HG03442 (cell line): ENCODE results near the gene SLC9A1.
"Not testable (repeated sequence)": the region's sequence is repeated elsewhere in the genome, so short reads cannot be mapped to it uniquely, and the experiment has no call there.

Source experiments
- ATAC-seq: cut with Tn5 transposase; IDR thresholded peaks from one replicate; pipeline ENCODE4 v1.9.1; 2021; ENCODE audit warnings: mild to moderate bottlenecking, moderate library complexity; ENCODE audit not compliant: unreplicated experiment

The SLC9A1 gene

GRCh38 chr1:27135541-27136235 lies 19.2 kb downstream of the SLC9A1 start:
- no peak for ATAC-seq

- ATAC-seq, result no peak
These were observed 20.9 kb downstream of the SLC9A1 start for GRCh38 chr1:27133991-27134390.

GRCh38 chr1:27133158-27133557 lies 21.8 kb downstream of the SLC9A1 start:
- no peak for ATAC-seq

- no peak for ATAC-seq
These were observed 22.3 kb downstream of the SLC9A1 start for GRCh38 chr1:27132624-27133023.

- no peak for ATAC-seq
These were observed 22.8 kb downstream of the SLC9A1 start for GRCh38 chr1:27132147-27132546.

- ATAC-seq, result no peak
These were observed 24.1 kb downstream of the SLC9A1 start for GRCh38 chr1:27130798-27131197.

- ATAC-seq, result no peak
These were observed 25.7 kb downstream of the SLC9A1 start for GRCh38 chr1:27129225-27129624.

- ATAC-seq, result no peak
These were observed 27.5 kb downstream of the SLC9A1 start for GRCh38 chr1:27127419-27127818.

- ATAC-seq, result no peak
These were observed 28.5 kb downstream of the SLC9A1 start for GRCh38 chr1:27126391-27126790.

GRCh38 chr1:27125125-27125524 lies 29.8 kb downstream of the SLC9A1 start:
- ATAC-seq, result not testable (repeated sequence)

GRCh38 chr1:27124405-27124804 lies 30.5 kb downstream of the SLC9A1 start:
- ATAC-seq, result no peak

GRCh38 chr1:27122652-27123051 lies 32.3 kb downstream of the SLC9A1 start:
- ATAC-seq, result no peak

- ATAC-seq, result no peak
These were observed 34.1 kb downstream of the SLC9A1 start for GRCh38 chr1:27120854-27121253.

- ATAC-seq, result no peak
These were observed 36.6 kb downstream of the SLC9A1 start for GRCh38 chr1:27118440-27118689.

- ATAC-seq, result no peak
These were observed 37.0 kb downstream of the SLC9A1 start for GRCh38 chr1:27117733-27118439.

GRCh38 chr1:27116697-27117096 lies 38.2 kb downstream of the SLC9A1 start:
- no peak for ATAC-seq

- ATAC-seq, result no peak
These were observed 38.7 kb downstream of the SLC9A1 start for GRCh38 chr1:27116232-27116631.

GRCh38 chr1:27114546-27114945 lies 40.4 kb downstream of the SLC9A1 start:
- ATAC-seq, result no peak

GRCh38 chr1:27113861-27114260 lies 41.1 kb downstream of the SLC9A1 start:
- no peak for ATAC-seq

GRCh38 chr1:27111626-27112573 lies 43.0 kb downstream of the SLC9A1 start:
- peak; percentile 83 for ATAC-seq

GRCh38 chr1:27109103-27109822 lies 45.7 kb downstream of the SLC9A1 start:
- ATAC-seq, result no peak
